Activated T-cell treated with anti-CD3 and anti-CD28 coated beads, Interleukin-2, amount 50 U/mL, for 1 hour (primary cell): ENCODE results near the gene APBB2.

ENCODE experiments used
- DNase-seq: peaks from one replicate; pipeline ENCODE4 v3.0.0-alpha.2; 2020

Gene APBB2

DNA sequence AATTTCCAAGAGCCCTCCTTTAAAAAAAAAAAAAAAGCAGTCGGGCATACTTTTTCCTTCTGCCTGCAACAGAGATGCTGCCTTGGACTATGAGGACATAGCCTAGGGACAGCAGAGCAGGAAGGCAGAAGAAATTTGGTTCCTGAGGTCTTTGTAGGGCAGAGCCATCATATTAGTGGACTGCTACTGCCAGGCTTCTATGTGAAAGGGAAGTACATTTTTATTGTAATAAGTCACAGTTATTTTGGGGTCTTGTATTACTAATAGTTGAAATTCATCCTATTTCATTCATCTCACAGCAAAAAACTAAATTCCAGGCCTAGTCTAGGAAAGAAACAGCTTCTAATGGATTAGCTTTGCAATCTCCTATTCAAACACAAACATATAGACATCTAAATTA is 253.4 kb downstream of the APBB2 start:
- no peak for DNase-seq

DNA sequence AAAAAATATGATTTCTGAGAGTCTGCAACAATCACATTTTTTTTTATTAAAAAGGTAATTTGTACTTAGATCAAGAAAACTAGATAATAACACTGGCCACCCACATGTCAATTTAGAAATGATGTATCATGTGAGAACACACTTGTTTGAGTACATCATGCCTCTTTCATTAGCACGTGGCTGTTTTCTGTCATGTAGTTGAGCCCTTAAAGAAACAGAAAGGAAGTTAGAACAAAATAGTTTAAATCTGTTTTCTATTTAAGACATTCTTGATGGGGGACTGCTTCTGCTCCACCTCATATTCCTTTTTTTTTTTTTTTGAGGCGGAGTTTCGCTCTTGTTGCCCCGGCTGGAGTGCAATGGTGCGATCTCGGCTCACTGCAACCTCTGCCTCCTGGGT is 257.1 kb downstream of the APBB2 start:
- DNase-seq = no peak

DNA sequence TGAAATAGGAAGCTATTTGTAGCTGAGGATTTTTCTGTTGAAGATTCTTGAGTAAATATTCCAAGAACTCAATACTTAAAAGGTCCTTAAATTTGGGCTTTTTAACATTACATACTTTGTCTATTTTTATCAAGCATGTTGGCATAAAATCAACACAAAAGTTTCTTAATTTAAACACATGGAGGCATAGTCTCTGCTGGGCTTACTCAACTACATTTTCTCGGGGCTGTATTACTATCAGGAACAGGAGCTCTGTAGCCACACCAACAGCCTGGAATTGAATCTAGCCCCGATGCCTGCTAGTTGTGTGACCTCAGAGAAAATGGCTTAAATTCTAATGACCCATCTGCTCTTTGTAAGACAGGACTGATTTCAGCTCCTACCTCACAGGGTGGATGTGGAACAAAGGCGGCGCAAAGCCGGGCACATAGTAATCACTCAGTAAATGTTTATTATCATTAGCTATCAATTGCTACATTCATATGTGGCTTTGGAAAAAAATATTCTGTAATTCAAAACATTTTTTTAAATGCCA is 257.6 kb downstream of the APBB2 start:
- DNase-seq = no peak

DNA sequence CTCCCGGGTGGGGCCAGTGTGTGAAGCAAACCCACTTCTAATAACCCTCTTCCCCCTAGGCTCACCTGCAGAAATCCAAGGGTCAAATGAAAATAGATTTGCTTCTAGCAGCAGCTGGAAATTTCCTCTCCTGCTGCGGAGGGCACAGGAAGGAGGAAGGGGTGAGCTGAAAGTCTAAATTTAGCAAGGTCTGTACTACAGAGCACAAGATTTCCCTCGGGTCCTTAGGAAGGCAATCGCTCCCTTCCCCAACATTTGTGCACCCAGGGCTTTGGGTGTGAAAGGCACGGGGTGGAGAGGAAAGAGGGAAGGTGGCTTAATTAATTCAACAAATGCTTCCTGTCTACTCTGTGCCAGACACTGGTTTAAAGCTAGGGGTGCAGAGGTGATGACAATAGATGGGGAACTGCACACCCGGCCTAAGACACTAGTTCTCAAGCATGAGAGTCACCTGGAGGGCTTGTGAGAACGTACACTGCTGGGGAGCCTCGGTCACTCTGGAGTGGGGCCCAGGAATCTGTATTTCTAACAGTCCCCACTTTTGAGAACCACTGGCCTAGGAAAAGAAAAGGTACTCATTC is 260.2 kb downstream of the APBB2 start:
- no peak for DNase-seq

DNA sequence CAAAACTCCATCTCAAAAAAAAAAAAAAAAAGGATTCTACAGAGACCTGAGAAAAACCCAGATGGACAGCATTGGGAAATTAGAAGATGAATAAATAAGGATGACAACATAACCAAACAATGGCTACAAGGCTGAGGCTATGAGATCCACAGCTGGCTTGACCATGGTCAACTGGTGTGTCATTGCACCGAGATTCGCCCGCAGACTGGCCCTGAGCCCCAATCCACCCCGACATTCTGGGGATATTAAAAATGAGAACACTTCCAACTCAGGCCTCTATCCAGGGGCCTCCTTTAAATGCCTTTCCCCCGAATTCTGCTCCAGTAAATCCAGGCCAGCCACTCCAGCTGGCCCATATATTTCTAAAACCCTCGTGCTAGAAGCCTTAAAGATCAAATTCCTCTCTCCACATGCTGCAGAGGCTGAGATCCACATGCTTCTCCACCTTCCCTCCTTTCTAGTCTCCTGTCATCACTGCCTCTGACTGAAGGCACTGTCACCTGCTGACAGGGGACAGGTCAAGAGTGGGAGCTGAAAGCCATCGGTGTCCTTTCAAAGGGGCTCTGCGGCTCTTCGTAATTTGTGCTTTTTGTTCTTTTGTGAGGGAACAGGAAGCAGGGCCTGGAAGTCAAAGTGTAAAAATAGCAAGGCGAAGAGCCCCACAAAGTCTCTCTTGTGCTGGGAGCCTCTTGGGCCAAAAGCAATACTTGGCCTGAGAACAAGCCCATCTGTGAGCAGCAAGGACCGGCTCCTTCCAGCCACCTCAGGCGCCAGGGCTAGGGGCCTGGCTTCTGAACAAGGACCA is 260.9 kb downstream of the APBB2 start:
- DNase-seq = no peak

DNA sequence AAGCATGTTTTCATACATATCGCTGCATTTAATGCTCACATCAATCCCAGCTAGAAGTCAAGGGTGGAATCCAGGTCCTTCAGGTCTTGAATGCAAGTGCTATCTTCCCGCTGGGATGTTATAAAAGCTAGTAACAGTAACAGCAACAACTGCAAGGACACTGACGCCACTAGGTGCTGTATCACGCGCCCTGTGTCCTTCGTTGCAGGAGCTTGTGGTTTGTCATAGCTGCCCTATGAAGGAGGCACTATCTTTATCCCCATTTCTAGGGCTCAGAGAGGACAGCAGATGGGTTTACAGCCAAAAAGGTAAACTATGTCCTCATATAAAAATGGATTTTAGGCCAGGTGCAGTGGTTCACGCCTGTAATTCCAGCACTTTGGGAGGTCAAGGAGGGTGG is 261.7 kb downstream of the APBB2 start:
- DNase-seq = no peak

DNA sequence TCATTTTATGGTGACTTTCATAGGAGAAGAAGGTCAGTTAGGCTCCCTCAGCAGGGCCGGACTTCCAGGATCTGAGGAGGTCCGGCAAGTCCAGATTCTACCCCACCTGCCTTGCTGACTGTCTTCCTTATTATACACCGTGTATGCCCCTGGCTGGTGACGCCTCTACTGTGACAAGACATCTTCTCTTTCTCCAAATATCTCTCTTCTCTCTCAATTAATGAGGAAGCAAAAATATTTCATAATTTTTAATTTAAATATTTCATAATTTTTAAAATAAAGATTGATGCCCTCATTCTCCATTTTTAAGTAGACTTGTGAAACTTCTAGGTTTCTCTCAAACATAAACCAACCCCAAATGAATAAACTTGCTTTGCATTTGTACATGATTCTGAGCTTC is 262.1 kb downstream of the APBB2 start:
- no peak for DNase-seq

DNA sequence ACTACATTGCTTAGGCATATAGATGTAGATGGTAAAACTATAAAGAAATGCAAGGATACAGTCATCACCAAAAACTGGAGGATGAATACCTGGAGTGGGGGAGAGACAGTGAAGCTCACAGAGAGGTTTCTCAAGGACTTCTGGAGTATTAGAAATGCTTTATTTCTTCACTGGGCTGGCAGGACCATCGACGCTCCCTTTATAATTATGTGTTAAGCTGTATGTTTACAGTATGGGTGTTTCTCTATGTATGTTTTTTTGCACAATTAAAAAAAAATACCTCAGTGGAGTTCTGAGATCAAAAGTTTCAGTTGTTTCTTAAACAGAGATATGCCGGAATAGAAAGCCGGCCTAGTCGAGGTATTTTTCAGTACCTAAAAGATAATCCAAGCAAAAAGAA is 263.3 kb downstream of the APBB2 start:
- DNase-seq = no peak

DNA sequence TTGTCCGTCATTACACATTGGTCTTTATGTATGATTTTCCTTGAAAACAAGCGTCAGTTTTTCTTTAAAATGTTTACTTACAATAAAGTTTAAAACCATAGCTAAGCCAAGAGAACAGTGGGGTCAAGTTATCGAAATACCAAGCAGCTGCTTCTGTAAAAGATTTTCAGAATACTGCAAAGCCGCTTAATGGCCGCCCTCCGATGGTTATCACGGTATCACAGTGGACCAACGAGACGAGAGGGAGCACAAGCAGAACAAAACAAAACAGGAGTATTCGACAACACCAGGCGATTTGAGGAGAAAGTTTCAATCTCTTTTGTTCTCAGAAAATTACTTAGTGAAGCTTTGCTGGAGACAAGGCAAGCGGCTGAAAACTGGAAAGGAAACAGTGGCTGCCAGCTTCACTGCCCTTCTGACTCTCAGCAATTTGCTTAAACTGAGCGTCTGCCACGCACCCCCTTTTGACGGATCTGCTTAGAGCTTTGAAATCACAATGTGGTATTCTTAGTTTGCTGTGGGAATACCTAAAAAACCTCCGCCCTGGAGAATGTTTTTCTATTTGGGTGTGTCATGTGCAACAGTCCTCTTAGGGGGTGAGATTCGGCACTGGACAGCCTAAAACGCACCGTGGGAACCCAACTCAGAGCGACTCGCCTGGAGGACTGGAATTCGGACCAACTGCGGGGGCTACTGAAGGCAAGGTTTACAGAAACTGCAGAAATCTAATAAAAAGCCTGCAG is 264.8 kb downstream of the APBB2 start:
- no peak for DNase-seq

DNA sequence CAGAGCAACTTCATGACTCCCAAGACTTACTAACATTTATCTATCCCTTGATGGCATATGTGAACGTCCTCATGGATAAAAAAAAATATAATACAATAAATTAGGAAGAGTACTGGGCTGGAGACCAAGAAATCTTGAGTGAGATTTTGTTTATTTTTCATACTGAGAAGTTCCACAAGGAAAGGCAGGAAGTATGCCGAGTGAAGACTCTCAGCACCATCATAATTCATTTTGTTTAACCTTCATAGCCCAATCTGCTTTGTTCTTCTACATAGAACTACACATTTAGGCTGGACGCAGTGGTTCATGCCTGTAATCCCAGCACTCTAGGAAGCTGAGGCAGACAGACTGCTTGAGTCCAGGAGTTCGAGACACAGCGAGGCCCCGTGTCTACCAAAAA is 266.3 kb downstream of the APBB2 start:
- no peak for DNase-seq

DNA sequence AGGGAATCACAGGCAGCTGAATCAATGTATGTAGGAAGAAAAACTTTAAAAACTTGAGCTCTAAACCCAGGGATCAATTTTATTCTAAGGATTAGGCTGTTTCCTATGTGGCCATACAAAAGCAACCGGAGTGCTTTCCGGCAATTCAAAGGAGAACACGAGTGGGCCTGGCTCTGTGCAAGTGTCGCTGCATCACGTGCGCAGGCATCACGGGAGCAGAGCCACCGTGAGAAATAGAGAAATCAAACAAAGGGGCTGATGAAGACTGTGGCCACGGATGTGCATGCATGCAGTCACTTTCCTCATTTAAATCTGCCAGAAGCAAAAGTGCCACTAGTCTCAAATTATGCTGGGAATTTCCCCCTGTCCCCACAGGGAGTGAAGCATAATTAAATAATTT is 267.7 kb downstream of the APBB2 start:
- no peak for DNase-seq

DNA sequence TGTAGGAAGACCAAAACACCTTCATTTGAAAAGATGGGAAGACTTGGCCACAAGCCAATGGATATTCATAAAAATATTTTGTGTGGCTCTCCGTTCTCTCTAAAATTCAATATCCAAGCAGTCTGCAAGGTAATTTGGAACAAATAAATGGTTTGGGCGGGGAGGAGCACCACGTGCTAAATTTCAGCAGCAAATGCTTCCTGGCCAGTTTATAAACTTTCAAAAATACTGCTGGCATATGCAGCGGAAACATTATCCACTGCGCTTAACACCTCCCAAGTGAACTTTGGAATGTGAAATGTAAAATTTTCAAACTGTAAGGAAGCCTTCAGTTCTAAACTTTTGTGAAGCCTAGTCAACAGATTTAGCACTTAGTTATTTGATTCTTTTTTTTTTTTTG is 273.6 kb downstream of the APBB2 start:
- DNase-seq = no peak

DNA sequence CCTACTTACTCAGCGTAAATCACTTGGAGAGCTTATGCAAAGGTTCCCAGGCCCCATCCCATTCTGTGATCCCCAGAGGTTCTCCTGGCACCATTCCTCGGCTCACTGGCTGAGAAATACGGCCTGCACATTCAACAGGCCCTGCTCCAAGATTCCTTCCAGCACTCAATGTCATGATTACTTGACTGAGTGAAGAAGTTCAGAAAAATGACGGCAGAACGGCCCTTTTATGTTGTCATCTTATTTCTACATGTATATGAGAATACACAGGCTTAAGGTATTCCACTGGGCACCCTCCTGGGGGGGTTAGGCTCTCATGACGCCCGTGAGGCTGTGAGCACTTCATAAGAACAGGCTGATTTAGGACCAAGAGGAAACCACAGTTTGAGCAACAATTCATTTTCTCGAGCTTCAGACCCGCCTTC is 274.0 kb downstream of the APBB2 start:
- DNase-seq = no peak

DNA sequence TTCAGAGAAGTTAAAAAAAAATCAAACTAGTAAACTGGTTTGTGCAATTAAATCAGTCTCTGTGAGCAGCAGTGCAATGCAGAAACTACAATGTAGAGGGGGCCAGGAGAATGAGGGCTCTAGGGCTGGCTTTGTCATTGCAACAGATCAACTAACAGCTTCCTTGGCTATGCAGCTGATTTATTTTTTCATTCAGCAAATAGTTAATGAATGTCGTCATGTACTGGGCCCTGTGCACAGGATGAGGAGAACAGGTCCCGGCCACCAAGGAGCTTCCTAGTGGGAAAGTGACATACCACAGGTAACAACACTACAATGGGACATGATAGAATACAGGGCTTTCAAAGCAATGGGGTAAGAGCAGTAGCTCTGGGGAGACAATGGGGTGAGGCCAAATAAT is 274.5 kb downstream of the APBB2 start:
- DNase-seq = no peak

DNA sequence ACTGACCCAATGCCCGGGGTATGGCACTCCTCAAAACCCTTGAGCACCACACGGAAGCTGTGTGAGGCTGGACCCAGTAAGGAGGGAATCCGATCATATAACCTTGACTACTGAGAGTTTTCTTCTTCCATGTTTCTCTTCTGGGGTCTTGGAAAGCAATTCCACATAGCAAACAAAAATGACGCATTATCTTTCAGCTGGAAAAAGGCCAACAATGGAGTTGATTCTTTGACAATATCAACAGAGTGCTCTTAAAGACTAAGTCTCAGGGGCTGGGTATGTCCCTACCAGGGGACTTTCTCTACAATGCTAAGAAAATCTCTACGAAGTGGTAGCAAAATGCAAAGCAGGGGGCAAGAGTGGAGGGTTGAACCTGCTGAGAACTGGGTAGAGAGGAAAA is 276.0 kb downstream of the APBB2 start:
- no peak for DNase-seq

DNA sequence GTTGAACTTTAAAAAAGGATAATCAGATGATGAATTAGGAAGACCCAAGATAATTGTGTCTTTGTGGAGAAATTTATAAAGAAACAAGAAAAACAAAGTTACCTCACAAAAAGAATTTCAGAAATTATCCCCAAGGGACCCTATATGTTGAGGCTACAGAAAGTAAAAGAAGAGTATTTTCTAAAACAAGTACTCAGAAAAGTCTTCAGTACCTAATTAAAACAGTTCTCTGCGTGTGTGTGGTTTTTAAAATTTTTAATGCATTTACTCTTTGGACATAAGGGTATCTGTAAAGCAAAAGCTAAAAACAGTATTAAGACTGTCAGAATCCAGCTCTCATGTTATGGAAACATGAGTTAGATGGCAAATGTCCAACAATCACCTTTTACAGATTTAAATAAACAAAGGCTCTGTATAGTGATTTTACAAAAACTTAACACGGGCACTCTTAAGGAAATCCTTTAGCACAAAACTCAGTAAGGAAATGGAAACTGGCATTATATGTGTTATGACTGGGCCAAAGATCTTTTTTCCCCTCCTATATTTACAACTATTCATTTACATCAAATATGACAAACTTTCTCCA is 277.1 kb downstream of the APBB2 start:
- DNase-seq = no peak

DNA sequence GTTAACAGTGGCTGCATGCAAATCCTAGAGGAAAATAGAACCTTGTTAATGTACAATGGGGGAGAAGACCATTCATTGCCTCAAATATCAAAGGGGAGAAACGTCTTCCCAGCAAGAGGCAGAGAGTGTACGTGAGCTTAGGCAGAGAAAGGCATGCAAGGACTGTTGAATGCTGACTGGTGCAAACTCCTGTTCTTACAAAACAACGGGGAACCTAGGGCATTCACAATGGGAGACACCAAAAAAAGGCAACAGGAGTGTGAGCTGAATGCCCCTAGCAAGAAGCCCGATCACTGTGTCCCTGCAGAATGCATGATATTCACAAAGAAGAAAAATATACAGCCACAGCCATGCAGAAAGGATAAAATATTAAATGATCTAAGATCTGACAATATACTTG is 279.7 kb downstream of the APBB2 start:
- DNase-seq = no peak

DNA sequence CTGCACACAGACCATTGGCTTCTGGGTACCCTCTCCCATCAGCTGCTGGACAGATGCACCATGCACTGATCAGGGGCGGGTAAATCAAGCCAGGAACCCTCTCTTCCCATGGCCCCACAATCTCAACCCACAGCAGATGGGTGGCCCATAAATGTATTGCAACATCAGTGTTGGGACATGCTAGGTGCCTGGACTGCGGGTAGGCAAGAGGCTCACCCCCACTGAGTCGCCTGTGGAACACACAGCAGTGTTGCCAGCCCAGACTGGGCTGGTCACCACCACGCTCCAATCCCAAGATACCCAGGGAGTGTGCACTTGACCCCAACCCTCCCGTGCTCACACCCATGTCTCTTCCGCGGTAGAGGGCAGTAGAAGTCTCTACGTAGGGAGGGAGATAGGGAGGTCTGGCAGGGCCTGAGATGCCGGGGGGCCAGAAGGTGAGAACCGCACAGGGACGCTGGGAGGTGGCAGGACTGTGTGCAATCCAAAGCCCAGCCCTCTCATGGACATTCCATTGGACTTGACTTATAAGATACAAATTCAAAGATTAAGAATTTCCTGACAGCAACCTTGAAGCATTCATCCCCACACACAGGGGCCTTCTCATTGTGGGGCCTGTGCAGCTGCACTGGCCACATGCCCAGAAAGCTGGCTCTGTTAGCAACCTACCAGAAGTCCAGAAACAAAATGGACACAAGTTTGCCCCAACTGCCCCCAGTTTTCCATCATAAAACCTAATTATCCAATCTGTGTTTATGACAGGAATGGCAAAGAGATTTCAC is 280.9 kb downstream of the APBB2 start:
- no peak for DNase-seq

DNA sequence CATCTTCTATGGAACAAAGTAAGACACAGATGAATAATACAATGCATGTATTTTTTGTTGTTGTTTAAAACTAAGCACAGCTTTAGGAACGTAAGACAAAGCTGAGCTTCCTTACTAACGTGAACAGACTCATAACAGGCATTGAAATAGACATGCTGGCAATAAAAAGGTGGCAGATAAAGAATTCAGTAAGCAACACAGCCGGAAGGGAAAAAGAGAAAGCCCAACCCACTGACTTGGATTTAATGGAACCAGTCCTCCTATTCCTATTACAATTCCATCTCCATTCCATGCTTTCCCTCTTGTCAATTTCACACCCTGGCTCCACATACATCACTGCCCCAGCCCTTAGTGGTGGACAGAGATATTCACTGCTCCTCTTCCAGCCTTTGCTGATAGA is 282.5 kb downstream of the APBB2 start:
- no peak for DNase-seq

DNA sequence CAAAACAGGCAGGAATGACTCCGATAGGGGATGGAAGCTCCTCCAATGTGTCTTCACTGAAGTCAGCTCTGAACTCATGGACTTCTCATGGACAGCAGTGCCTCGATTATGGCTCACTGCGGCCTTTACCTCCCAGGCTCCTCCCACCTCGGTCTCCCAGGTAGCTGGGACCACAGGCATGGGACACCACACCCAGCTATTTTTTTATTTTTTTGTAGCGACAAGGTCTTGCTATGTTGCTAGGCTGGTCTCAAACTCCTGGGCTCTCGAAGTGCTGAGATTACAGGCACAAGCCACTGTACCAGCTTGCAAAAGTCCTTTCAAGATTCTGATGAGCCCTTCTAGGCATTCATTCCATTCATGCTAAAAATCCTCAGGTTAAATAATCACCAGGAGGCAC is 283.1 kb downstream of the APBB2 start:
- no peak for DNase-seq

DNA sequence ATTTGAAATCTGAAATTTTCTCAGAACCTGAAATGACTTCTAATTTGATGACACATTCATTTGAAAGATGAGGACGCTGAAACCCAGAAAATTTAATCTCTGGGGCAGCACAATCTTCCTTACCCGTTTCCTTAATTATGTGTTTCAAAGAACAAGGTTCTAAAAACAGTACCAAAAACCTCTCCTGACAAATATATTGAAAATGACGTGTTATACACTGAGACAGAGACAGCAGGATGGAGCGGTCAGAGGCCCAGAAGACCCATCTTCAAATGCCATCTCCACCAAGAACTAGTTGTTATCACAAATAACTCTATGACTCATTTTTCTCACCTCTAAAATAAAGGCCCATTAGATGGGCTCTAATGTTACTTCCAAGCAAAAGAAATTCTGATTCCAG is 287.3 kb downstream of the APBB2 start:
- DNase-seq = no peak

DNA sequence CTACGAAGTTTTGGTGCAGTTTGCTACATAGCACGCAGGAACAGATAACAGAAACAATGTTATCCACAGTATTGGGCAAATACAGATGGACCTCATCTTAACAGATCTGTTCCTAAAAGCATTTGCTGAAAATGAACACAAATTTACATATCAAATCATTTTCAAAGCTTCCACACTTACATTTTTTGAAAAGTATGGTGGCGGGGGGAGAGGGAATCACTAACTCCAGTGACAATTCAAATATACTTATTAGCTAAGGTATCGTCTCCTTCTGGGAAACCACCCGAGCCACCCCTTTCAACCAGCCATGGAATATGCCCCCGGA is 289.6 kb downstream of the APBB2 start:
- no peak for DNase-seq
